HepG2 (cell line): ENCODE data around the gene EFCAB11. TPM values are rescaled to one million over a fixed set of nuclear protein-coding genes. Genes with fewer than 3 reads are reported as not detected.

Source experiments
- ATAC-seq: fragments of 200-7000 bp; cut with Tn5 transposase; 3 replicates; pipeline ENCODE4 v1.9.1; 2020; ENCODE audit warnings: mild to moderate bottlenecking, moderate library complexity
- BruUV-seq: library from RNA; stranded (reverse); fragments of 400-500 nt; replicated peaks from 2 replicates; lab custom pipeline; 2021; lab: Mats Ljungman, UMichigan
- CTCF ChIA-PET: fragments of 300-600 bp; formaldehyde crosslinking; extraction: SDS; loops from one replicate; lab custom pipeline; 2021; ENCODE audit warnings: low total read pairs, inconsistent platforms, low intra/inter-chr PET ratio; lab: Yijun Ruan, JAX
- POLR2A ChIA-PET: fragments of 350-600 bp; sonication (Branson Sonifier 250); formaldehyde crosslinking; loops from one replicate; lab custom pipeline; 2020; ENCODE audit warnings: antibody characterized with exemption, inconsistent platforms; lab: Yijun Ruan, JAX
- DNase-seq: peaks from one replicate; pipeline ENCODE4 v3.0.0-alpha.2; 2015; ENCODE audit warnings: low spot score
- FAIRE-seq: peaks from 3 replicates; lab custom pipeline; 2011; peaks lifted over from hg19 to GRCh38; lab: Jason Lieb, UNC
- H2AFZ ChIP-seq: one replicate; pipeline ENCODE4 v1.6.1; 2011; ENCODE audit warnings: low read length, inconsistent platforms
- H3K27ac ChIP-seq: fragments of 300-600 bp; 3 replicates; pipeline ENCODE4 v1.8.0; 2011; ENCODE audit warnings: mixed run types, mild to moderate bottlenecking, mixed read lengths, low read length, inconsistent platforms; ENCODE audit not compliant: insufficient read depth; ENCODE audit errors: extremely low read length
- H3K27me3 ChIP-seq, 2 experiments: fragments of 200-600 bp in 1 of 2; 2 replicates in 1 of 2; 3 replicates in 1 of 2; pipeline versions ENCODE4 v1.6.0 to v1.8.0; 2011; ENCODE audit warnings: low read length in 2 of 2, mild to moderate bottlenecking in 2 of 2, moderate library complexity in 2 of 2, inconsistent platforms in 1 of 2; ENCODE audit not compliant: insufficient read depth in 2 of 2, control insufficient read depth in 1 of 2
- H3K36me3 ChIP-seq, 2 experiments: fragments of 200-600 bp in 1 of 2; replicated peaks in 1 of 2; 2 replicates in 1 of 2; 3 replicates in 1 of 2; pipeline versions ENCODE4 v1.5.1 to v1.8.0; 2011; ENCODE audit warnings: low read length in 2 of 2, inconsistent platforms in 1 of 2; ENCODE audit not compliant: insufficient read depth in 2 of 2, control insufficient read depth in 1 of 2
- H3K4me1 ChIP-seq: 2 replicates; pipeline ENCODE4 v1.5.1; 2012; ENCODE audit warnings: low read length, inconsistent platforms; ENCODE audit not compliant: insufficient read depth
- H3K4me2 ChIP-seq: 2 replicates; pipeline ENCODE4 v1.6.0; 2011; ENCODE audit warnings: low read depth, low read length, inconsistent platforms
- H3K4me3 ChIP-seq, 3 experiments: fragments of 200-600 bp in 1 of 3; sonication (generic), shearing (Covaris generic) in 1 of 3; replicated peaks in 1 of 3; 2 replicates each; pipeline ENCODE4 v1.5.1; 2011 to 2016; ENCODE audit warnings: low read length in 3 of 3, inconsistent platforms in 2 of 3, low read depth in 2 of 3, mild to moderate bottlenecking in 2 of 3, control low read depth in 1 of 3, mixed read lengths in 1 of 3; ENCODE audit not compliant: insufficient read depth in 1 of 3
- H3K79me2 ChIP-seq: one replicate; pipeline ENCODE4 v1.6.1; 2011; ENCODE audit warnings: low read length, inconsistent platforms; ENCODE audit not compliant: insufficient read depth
- H3K9ac ChIP-seq: 2 replicates; pipeline ENCODE4 v1.6.0; 2011; ENCODE audit warnings: mild to moderate bottlenecking, low read depth, low read length, inconsistent platforms; ENCODE audit not compliant: insufficient read depth
- H3K9me3 ChIP-seq: 2 replicates; pipeline ENCODE4 v1.5.1; 2012; ENCODE audit warnings: mild to moderate bottlenecking, low read length
- H4K20me1 ChIP-seq: 2 replicates; pipeline ENCODE4 v1.6.0; 2011; ENCODE audit warnings: inconsistent platforms, mild to moderate bottlenecking, low read length, moderate library complexity; ENCODE audit not compliant: insufficient read depth
- ETV6 ChIP-seq: sonication (generic); formaldehyde crosslinking; conservative IDR thresholded peaks from 2 replicates; pipeline ENCODE4 v1.4.0; 2020; ENCODE audit warnings: missing genetic modification reagents
- KDM5A ChIP-seq: fragments of 200-600 bp; sonication (generic); IDR thresholded peaks from 2 replicates; pipeline ENCODE4 v1.7.0; 2018; ENCODE audit warnings: antibody characterized with exemption, mild to moderate bottlenecking, low read length, borderline replicate concordance
- KLF6 ChIP-seq: IDR thresholded peaks from 2 replicates; pipeline ENCODE4 v1.8.0; 2016; ENCODE audit warnings: missing biosample characterization, missing genetic modification reagents
- MED8 ChIP-seq: sonication (generic); formaldehyde crosslinking; IDR thresholded peaks from 2 replicates; pipeline ENCODE4 v1.8.1; 2023; ENCODE audit warnings: mild to moderate bottlenecking, missing genetic modification reagents; ENCODE audit not compliant: insufficient replicate concordance
- PHF21A ChIP-seq: sonication (generic); formaldehyde crosslinking; IDR thresholded peaks from 2 replicates; pipeline ENCODE4 v1.5.0; 2020; ENCODE audit warnings: mild to moderate bottlenecking, missing genetic modification reagents
- RBM39 ChIP-seq: fragments of 200-400 bp; formaldehyde crosslinking; IDR thresholded peaks from one replicate; pipeline ENCODE4 v1.6.1; 2018; ENCODE audit warnings: antibody characterized with exemption, mild to moderate bottlenecking, low read depth, low read length; ENCODE audit not compliant: poor library complexity, severe bottlenecking
- ZNF234 ChIP-seq: sonication (generic); formaldehyde crosslinking; conservative IDR thresholded peaks from 2 replicates; pipeline ENCODE4 v1.5.1; 2020; ENCODE audit warnings: mild to moderate bottlenecking, missing genetic modification reagents
- ZNF264 ChIP-seq: sonication (generic); formaldehyde crosslinking; IDR thresholded peaks from 2 replicates; pipeline ENCODE4 v1.4.0; 2020; ENCODE audit warnings: missing genetic modification reagents
- ZNF816 ChIP-seq: sonication (generic); formaldehyde crosslinking; IDR thresholded peaks from 2 replicates; pipeline ENCODE4 v1.8.0; 2022; ENCODE audit warnings: missing genetic modification reagents, mild to moderate bottlenecking, borderline replicate concordance
- WGBS: methylation state at CpG from one replicate; pipeline ENCODE4 v1.1.6; 2017; ENCODE audit warnings: low lambda C conversion rate; 5-methylcytosine and 5-hydroxymethylcytosine counted together
- in situ Hi-C: cut with HindIII; loops from 2 replicates; pipeline ENCODE4 v1.10.0; 2017; ENCODE audit warnings: low pct_unique_long_range_greater_than_20kb; ENCODE audit not compliant: extremely low pct_ligation_motif_present
- intact Hi-C: fragments of 100-400 bp; cut with micrococcal nuclease; formaldehyde crosslinking; loops from one replicate; pipeline ENCODE4 v1.10.0; 2022; ENCODE audit not compliant: unreplicated experiment
- polyA plus RNA-seq, 8 experiments: library from polyadenylated mRNA; depleted of rRNA in 3 of 8; stranded (reverse) in 7 of 8; unstranded in 1 of 8; fragments of >200 nt; fragmentation: Illumina TruSeq in 4 of 8; extraction: Trizol in 4 of 8; gene quantifications; 2 replicates each; pipeline versions ENCODE4 v1.2.1 to v1.2.3, GENCODE V29; 2011 to 2016; ENCODE audit warnings: low read depth in 4 of 8, missing spikeins in 1 of 8, mixed read lengths in 1 of 8; ENCODE audit not compliant: insufficient read depth in 1 of 8
- total RNA-seq, 5 experiments: library from RNA; depleted of rRNA; stranded (reverse); fragments of >200 nt; fragmentation: Illumina TruSeq; extraction: Trizol; gene quantifications; 2 replicates each; pipeline ENCODE4 v1.2.3, GENCODE V29; 2016; ENCODE audit warnings: low read depth in 1 of 5
- TF ChIP-seq, protein P1 (sequence below): sonication (generic); formaldehyde crosslinking; IDR thresholded peaks from 2 replicates; pipeline ENCODE4 v1.9.0; 2021; ENCODE audit warnings: missing genetic modification reagents, mild to moderate bottlenecking, borderline replicate concordance
- TF ChIP-seq, protein P2 (sequence below): sonication (generic); formaldehyde crosslinking; IDR thresholded peaks from 2 replicates; pipeline ENCODE4 v1.8.1; 2023; ENCODE audit warnings: mild to moderate bottlenecking, inconsistent platforms, moderate library complexity, missing genetic modification reagents, borderline replicate concordance

Gene EFCAB11
- total and polyA plus RNA-seq, 2 of the 13 experiments (the other 11 are each of a cell fraction or from before 2014, with no cell fraction given): 8.2 to 31.5 TPM

DNA sequence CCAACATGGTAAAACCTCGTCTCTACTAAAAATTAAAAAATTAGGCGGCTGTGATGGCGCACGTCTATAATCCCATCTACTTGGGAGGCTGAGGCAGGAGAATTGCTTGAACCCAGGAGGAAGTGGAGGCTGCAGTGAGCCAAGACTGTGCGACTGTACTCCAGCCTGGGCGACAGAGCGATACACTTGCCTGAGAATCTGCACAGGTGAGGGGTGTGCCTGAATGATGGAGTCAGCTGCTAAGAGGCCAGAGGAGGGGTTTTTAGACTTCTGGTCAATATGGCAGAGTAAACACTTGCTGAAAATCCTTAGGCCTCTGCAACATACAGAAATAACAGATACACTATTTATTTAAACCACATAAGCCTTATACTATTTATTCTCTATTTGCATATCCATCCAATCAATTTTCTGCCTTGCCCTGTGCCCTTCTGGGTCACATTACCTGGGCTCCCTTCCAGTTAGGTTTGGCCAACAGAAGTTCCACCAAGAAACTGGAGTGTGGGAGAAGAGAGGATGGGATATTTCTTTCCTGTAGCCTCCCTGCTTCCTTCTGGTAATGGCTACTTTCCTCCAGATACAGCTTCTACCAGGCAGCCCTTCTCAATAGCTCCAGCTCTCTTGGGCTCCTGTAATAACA, 117.6 kb downstream of the EFCAB11 start:
- intact Hi-C loops: no loop called here
- DNase-seq: no peak
- ATAC-seq: no peak
- FAIRE-seq: no peak
- Histone ChIP-seq H3K9ac (no peak overlapping the region), H3K4me3 (no peak overlapping the region), H3K9me3 (no peaks in the 10 kb centered on the region), H3K36me3 (no peaks in the 10 kb centered on the region), H3K4me1 (no peaks in the 10 kb centered on the region), H3K79me2 (no peaks in the 10 kb centered on the region), H3K27me3 (no peaks in the 10 kb centered on the region), H3K27ac (no peak overlapping the region), H2AFZ (no peak overlapping the region), H3K4me2 (no peak overlapping the region), H4K20me1 (no peaks in the 10 kb centered on the region)
- 96% methylated on average over 7 of the region's 7 CpGs for WGBS
- in situ Hi-C loops: no loop called here
- TF ChIP-seq, protein P1, sequence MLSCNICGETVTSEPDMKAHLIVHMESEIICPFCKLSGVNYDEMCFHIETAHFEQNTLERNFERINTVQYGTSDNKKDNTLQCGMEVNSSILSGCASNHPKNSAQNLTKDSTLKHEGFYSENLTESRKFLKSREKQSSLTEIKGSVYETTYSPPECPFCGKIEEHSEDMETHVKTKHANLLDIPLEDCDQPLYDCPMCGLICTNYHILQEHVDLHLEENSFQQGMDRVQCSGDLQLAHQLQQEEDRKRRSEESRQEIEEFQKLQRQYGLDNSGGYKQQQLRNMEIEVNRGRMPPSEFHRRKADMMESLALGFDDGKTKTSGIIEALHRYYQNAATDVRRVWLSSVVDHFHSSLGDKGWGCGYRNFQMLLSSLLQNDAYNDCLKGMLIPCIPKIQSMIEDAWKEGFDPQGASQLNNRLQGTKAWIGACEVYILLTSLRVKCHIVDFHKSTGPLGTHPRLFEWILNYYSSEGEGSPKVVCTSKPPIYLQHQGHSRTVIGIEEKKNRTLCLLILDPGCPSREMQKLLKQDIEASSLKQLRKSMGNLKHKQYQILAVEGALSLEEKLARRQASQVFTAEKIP (CRISPR knock-in tag): no peak
- TF ChIP-seq ZNF264 (CRISPR knock-in tag): no peak
- TF ChIP-seq ZNF816: no peak
- TF ChIP-seq PHF21A (CRISPR knock-in tag): no peak
- no peak for TF ChIP-seq RBM39
- no peak for TF ChIP-seq MED8 (CRISPR knock-in tag)
- no peak for TF ChIP-seq ZNF234 (CRISPR knock-in tag)
- TF ChIP-seq, protein P2, sequence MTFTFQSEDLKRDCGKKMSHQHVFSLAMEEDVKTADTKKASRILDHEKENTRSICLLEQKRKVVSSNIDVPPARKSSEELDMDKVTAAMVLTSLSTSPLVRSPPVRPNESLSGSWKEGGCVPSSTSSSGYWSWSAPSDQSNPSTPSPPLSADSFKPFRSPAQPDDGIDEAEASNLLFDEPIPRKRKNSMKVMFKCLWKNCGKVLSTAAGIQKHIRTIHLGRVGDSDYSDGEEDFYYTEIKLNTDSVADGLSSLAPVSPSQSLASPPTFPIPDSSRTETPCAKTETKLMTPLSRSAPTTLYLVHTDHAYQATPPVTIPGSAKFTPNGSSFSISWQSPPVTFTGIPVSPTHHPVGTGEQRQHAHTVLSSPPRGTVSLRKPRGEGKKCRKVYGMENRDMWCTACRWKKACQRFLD: no peak
- TF ChIP-seq ETV6 (CRISPR knock-in tag): no peak
- TF ChIP-seq KDM5A: no peak
- no peak for TF ChIP-seq KLF6
- BruUV-seq: no TSS peak
- POLR2A ChIA-PET: no interaction called here
- CTCF ChIA-PET: no interaction called here
